ENCODE data around the gene GAB1.
A peak's percentile ranks its signal among the peaks of the same experiment; 100 is the strongest.

GAB1 gene

GRCh38 chr4:143511906-143512305, 175.2 kb downstream of the GAB1 start:
- no peaks in the 10 kb centered on the region for H3K27me3 ChIP-seq (ENCODE audit: insufficient read depth, low read length, poor library complexity)
- H2AK5ac ChIP-seq (ENCODE audit: low read length): no peak overlapping the region
- no CpG with 5 or more reads among the region's 7 CpGs for WGBS (ENCODE audit: extremely low coverage, insufficient coverage, low lambda C conversion rate)

GRCh38 chr4:143512978-143513313, 176.3 kb downstream of the GAB1 start:
- Histone ChIP-seq H3K4me2 (ENCODE audit: low read length) (peak overlapping the region; percentile 66), H2BK5ac (ENCODE audit: low read length) (no peak overlapping the region), H3K4ac (ENCODE audit: low read depth, low read length) (no peak overlapping the region), H3K79me1 (ENCODE audit: low read length) (peaks cover 2% of the 10 kb centered on the region), H4K5ac (ENCODE audit: low read length) (no peak overlapping the region), H3K4me1 (ENCODE audit: control insufficient read depth, low read depth, low read length) (no peaks in the 10 kb centered on the region), H2BK120ac (ENCODE audit: low read depth, low read length) (no peak overlapping the region), H3K18ac (ENCODE audit: low read length) (peak overlapping the region; percentile 25), H2AK5ac (ENCODE audit: low read length) (no peak overlapping the region), H3K4me3 (ENCODE audit: low read length) (peak overlapping the region; percentile 81), H3K9ac (ENCODE audit: low read length) (peak overlapping the region; percentile 82), H3K56ac (ENCODE audit: low read length) (peak overlapping the region; percentile 94), H3K79me2 (ENCODE audit: control insufficient read depth, insufficient read depth, low read length) (peaks cover 30% of the 10 kb centered on the region), H3K27ac (ENCODE audit: low read depth, low read length) (no peak overlapping the region), H4K8ac (ENCODE audit: low read depth, low read length) (no peak overlapping the region), H2BK15ac (replicated peaks; ENCODE audit: low read depth) (no peak overlapping the region), H3K27me3 (ENCODE audit: insufficient read depth, low read length, poor library complexity) (no peaks in the 10 kb centered on the region), H3K23ac (ENCODE audit: low read length) (no peak overlapping the region), H3K36me3 (ENCODE audit: control insufficient read depth, insufficient read depth, low read length) (no peaks in the 10 kb centered on the region)
- no peak for DNase-seq
- WGBS (ENCODE audit: extremely low coverage, insufficient coverage, low lambda C conversion rate): no CpG with 5 or more reads among the region's 18 CpGs

More at GRCh38 chr4:143511906-143512305, 175.2 kb downstream of the GAB1 start:
- H2BK5ac ChIP-seq (ENCODE audit: low read length): no peak overlapping the region
- no peaks in the 10 kb centered on the region for H3K36me3 ChIP-seq (ENCODE audit: control insufficient read depth, insufficient read depth, low read length)
- H3K9ac ChIP-seq (ENCODE audit: low read length): no peak overlapping the region
- H3K18ac ChIP-seq (ENCODE audit: low read length): no peak overlapping the region
- H3K79me1 ChIP-seq (ENCODE audit: low read length): no peaks in the 10 kb centered on the region
- no peak overlapping the region for H4K8ac ChIP-seq (ENCODE audit: low read depth, low read length)
- H3K56ac ChIP-seq (ENCODE audit: low read length): no peak overlapping the region
- no peak overlapping the region for H3K23ac ChIP-seq (ENCODE audit: low read length)
- peaks cover 26% of the 10 kb centered on the region for H3K79me2 ChIP-seq (ENCODE audit: control insufficient read depth, insufficient read depth, low read length)
- no peak overlapping the region for H4K5ac ChIP-seq (ENCODE audit: low read length)
- H2BK15ac ChIP-seq (replicated peaks; ENCODE audit: low read depth): no peak overlapping the region
- H2BK120ac ChIP-seq (ENCODE audit: low read depth, low read length): no peak overlapping the region
- H3K4me2 ChIP-seq (ENCODE audit: low read length): no peak overlapping the region
- no peak overlapping the region for H3K27ac ChIP-seq (ENCODE audit: low read depth, low read length)
- no peaks in the 10 kb centered on the region for H3K4me1 ChIP-seq (ENCODE audit: control insufficient read depth, low read depth, low read length)
- no peak for DNase-seq
- no peak overlapping the region for H3K4ac ChIP-seq (ENCODE audit: low read depth, low read length)
- H3K4me3 ChIP-seq (ENCODE audit: low read length): no peak overlapping the region

- peak within 1 kb of the TSS; percentile 55 for H3K23ac ChIP-seq (ENCODE audit: low read length)
- H3K18ac ChIP-seq (ENCODE audit: low read length): peak within 1 kb of the TSS; percentile 44
- peak within 1 kb of the TSS; percentile 81 for H3K4me3 ChIP-seq (ENCODE audit: low read length)
- H2BK5ac ChIP-seq (ENCODE audit: low read length): peak within 1 kb of the TSS; percentile 72
- no peak within 1 kb of the TSS for H2BK120ac ChIP-seq (ENCODE audit: low read depth, low read length)
- no peak within 1 kb of the TSS for H2AK5ac ChIP-seq (ENCODE audit: low read length)
- H2BK15ac ChIP-seq (replicated peaks; ENCODE audit: low read depth): no peak within 1 kb of the TSS
- H3K79me1 ChIP-seq (ENCODE audit: low read length): peaks cover 2% of the 10 kb centered on the region
- no peak within 1 kb of the TSS for H4K8ac ChIP-seq (ENCODE audit: low read depth, low read length)
- H4K5ac ChIP-seq (ENCODE audit: low read length): no peak within 1 kb of the TSS
- peak within 1 kb of the TSS; percentile 94 for H3K9ac ChIP-seq (ENCODE audit: low read length)
- H3K4me1 ChIP-seq (ENCODE audit: control insufficient read depth, low read depth, low read length): no peaks in the 10 kb centered on the region
- DNase-seq: peak; percentile 99
- WGBS (ENCODE audit: extremely low coverage, insufficient coverage, low lambda C conversion rate): no CpG with 5 or more reads among the region's 86 CpGs
- H3K4me2 ChIP-seq (ENCODE audit: low read length): peak within 1 kb of the TSS; percentile 67
- H3K4ac ChIP-seq (ENCODE audit: low read depth, low read length): no peak within 1 kb of the TSS
- no peaks in the 10 kb centered on the region for H3K27me3 ChIP-seq (ENCODE audit: insufficient read depth, low read length, poor library complexity)
- H3K79me2 ChIP-seq (ENCODE audit: control insufficient read depth, insufficient read depth, low read length): peaks cover 31% of the 10 kb centered on the region
- peak within 1 kb of the TSS; percentile 87 for H3K27ac ChIP-seq (ENCODE audit: low read depth, low read length)
- H3K36me3 ChIP-seq (ENCODE audit: control insufficient read depth, insufficient read depth, low read length): no peaks in the 10 kb centered on the region
- peak within 1 kb of the TSS; percentile 98 for H3K56ac ChIP-seq (ENCODE audit: low read length)
Observed at GRCh38 chr4:143513314-143514168, 176.9 kb downstream of the GAB1 start, which contains the start of gene SMARCA5. SMARCA5 (plus strand) TSS chr4:143513702; CDS start chr4:143513925, 223 bp downstream.

- Histone ChIP-seq H3K27me3 (ENCODE audit: insufficient read depth, low read length, poor library complexity) (no peaks in the 10 kb centered on the region), H3K23ac (ENCODE audit: low read length) (no peak overlapping the region), H2BK15ac (replicated peaks; ENCODE audit: low read depth) (no peak overlapping the region), H2BK120ac (ENCODE audit: low read depth, low read length) (no peak overlapping the region), H3K56ac (ENCODE audit: low read length) (peak overlapping the region; percentile 98), H4K5ac (ENCODE audit: low read length) (no peak overlapping the region), H3K79me2 (ENCODE audit: control insufficient read depth, insufficient read depth, low read length) (peaks cover 31% of the 10 kb centered on the region), H3K4me3 (ENCODE audit: low read length) (peak overlapping the region; percentile 63), H3K4me1 (ENCODE audit: control insufficient read depth, low read depth, low read length) (no peaks in the 10 kb centered on the region), H3K79me1 (ENCODE audit: low read length) (peaks cover 2% of the 10 kb centered on the region), H3K9ac (ENCODE audit: low read length) (peak overlapping the region; percentile 94), H3K27ac (ENCODE audit: low read depth, low read length) (peak overlapping the region; percentile 87), H3K4me2 (ENCODE audit: low read length) (peak overlapping the region; percentile 67), H2AK5ac (ENCODE audit: low read length) (no peak overlapping the region), H3K18ac (ENCODE audit: low read length) (peak overlapping the region; percentile 44), H4K8ac (ENCODE audit: low read depth, low read length) (no peak overlapping the region), H2BK5ac (ENCODE audit: low read length) (no peak overlapping the region), H3K36me3 (ENCODE audit: control insufficient read depth, insufficient read depth, low read length) (no peaks in the 10 kb centered on the region), H3K4ac (ENCODE audit: low read depth, low read length) (no peak overlapping the region)
- WGBS (ENCODE audit: extremely low coverage, insufficient coverage, low lambda C conversion rate): no CpG with 5 or more reads among the region's 13 CpGs
- no peak for DNase-seq
Observed at GRCh38 chr4:143514169-143514495, 177.5 kb downstream of the GAB1 start.

GRCh38 chr4:143514497-143514896, 177.8 kb downstream of the GAB1 start:
- no peak overlapping the region for H2BK15ac ChIP-seq (replicated peaks; ENCODE audit: low read depth)
- H3K4ac ChIP-seq (ENCODE audit: low read depth, low read length): no peak overlapping the region
- H2BK120ac ChIP-seq (ENCODE audit: low read depth, low read length): no peak overlapping the region
- peak overlapping the region; percentile 63 for H3K4me3 ChIP-seq (ENCODE audit: low read length)
- H3K18ac ChIP-seq (ENCODE audit: low read length): no peak overlapping the region
- peak overlapping the region; percentile 67 for H3K4me2 ChIP-seq (ENCODE audit: low read length)
- peaks cover 3% of the 10 kb centered on the region for H3K79me1 ChIP-seq (ENCODE audit: low read length)
- no peak overlapping the region for H2BK5ac ChIP-seq (ENCODE audit: low read length)
- peaks cover 1% of the 10 kb centered on the region for H3K36me3 ChIP-seq (ENCODE audit: control insufficient read depth, insufficient read depth, low read length)
- peak overlapping the region; percentile 98 for H3K56ac ChIP-seq (ENCODE audit: low read length)
- no peak overlapping the region for H2AK5ac ChIP-seq (ENCODE audit: low read length)
- H3K79me2 ChIP-seq (ENCODE audit: control insufficient read depth, insufficient read depth, low read length): peaks cover 34% of the 10 kb centered on the region
- DNase-seq: peak; percentile 75
- peak overlapping the region; percentile 94 for H3K9ac ChIP-seq (ENCODE audit: low read length)
- H3K23ac ChIP-seq (ENCODE audit: low read length): no peak overlapping the region
- H3K27me3 ChIP-seq (ENCODE audit: insufficient read depth, low read length, poor library complexity): no peaks in the 10 kb centered on the region
- H4K8ac ChIP-seq (ENCODE audit: low read depth, low read length): no peak overlapping the region
- no CpG with 5 or more reads among the region's 18 CpGs for WGBS (ENCODE audit: extremely low coverage, insufficient coverage, low lambda C conversion rate)
- no peaks in the 10 kb centered on the region for H3K4me1 ChIP-seq (ENCODE audit: control insufficient read depth, low read depth, low read length)
- H4K5ac ChIP-seq (ENCODE audit: low read length): no peak overlapping the region
- peak overlapping the region; percentile 87 for H3K27ac ChIP-seq (ENCODE audit: low read depth, low read length)

Data from mesendoderm (in vitro differentiated cells).